NCI-H2227 (cell line): Measurements from ENCODE around the gene SMIM1.
"Not testable (repeated sequence)": the region's sequence is repeated elsewhere in the genome, so short reads cannot be mapped to it uniquely, and the experiment has no call there.

Experiments used
- DNase-seq: peaks from one replicate; lab custom pipeline; 2025; ENCODE audit not compliant: unreplicated experiment; lab: John Stamatoyannopoulos, UW

Gene SMIM1

GRCh38 chr1:3789421-3790300 is 17.1 kb downstream of the SMIM1 start:
- DNase-seq = no peak

DNA sequence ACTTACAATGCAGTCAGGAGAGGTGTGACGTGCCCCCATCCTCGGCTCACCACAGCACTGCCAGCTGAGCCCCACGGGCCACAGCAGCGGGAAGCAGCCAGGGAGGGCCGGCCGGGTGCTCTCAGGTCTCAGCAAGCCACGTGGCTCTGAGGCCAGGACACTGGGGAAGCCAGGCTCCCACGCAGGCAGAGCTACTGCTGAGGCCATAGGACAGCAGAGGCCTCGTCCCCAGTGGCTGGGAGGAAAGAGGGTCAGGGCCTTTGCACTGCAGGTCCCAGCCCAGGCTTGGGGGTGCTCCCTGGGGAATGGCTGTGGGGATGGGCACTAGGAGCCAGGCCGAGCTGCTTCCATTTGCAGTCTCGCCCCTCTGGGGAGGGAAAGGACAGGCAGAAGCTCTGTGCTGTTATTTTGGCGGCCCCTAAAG is 18.0 kb downstream of the SMIM1 start:
- DNase-seq = no peak

GRCh38 chr1:3790952-3791351 is 18.4 kb downstream of the SMIM1 start:
- no peak for DNase-seq

- DNase-seq = no peak
Measured at GRCh38 chr1:3795453-3796214, 23.1 kb downstream of the SMIM1 start.

DNA sequence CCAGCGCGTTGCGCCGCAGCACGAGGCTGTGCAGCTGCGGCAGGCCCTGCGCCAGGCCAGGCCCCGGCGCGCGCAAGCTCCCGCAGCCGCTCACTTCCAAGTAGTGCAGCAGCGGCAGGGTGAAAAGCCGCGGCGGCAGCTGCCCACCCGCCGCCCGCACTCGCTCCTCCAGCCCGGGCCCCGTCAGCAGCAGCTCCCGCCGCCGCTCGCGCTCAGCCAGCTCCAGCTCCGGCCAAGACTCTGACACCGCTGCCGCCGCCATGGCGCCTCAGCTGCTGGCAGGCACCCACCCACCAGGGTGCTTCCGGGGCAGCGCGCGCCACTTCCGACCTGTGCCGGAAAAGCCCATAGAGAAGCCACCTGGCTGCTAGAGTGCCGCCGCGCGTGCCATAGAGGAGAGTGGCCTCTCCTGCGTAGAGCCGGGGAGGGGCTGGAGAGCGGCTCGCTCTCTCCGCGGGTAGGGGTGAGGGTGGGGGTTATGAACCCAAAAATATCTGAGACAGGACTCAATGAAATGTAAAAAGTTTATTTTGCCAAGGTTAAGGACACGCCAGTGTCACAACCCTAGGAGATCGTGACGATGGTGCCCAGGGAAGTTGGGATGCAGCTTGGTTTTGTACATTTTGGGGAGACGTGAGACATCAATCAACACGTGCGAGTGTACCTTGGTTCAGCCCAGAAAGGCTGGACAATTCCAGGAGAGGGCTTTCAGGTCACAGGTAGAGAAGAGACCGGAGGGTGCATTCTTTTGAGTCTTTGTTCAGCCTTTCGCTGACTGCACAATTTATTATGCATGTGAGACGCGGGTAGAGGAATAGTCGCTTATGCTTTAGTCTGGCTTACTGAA is 23.9 kb downstream of the SMIM1 start, which contains the start of gene LRRC47:
TSS of gene LRRC47 (minus strand) at position 284 of the 847 bp plus-strand sequence. CDS start at position 262, 22 bp downstream.
- DNase-seq = peak; percentile 94

GRCh38 chr1:3799976-3800685 is 27.6 kb downstream of the SMIM1 start:
- no peak for DNase-seq

DNA sequence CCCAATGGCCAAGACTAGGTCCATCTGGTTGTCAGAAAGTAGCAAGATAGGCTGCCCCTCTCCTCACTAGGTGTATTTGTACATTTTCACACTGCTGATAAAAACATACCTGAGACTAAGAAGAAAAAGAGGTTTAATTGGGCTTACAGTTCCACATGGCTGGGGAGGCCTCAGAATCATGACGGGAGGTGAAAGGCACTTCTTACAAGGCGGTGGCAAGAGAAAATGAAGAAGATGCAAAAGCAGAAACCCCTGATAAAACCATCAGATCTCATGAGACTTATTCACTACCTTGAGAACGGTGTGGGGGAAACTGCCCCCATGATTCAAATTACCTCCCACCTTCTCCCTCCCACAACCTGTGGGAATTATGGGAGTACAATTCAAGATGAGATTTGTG is 28.2 kb downstream of the SMIM1 start:
- DNase-seq = not testable (repeated sequence)

- no peak for DNase-seq
Measured at GRCh38 chr1:3803905-3804626, 31.5 kb downstream of the SMIM1 start.

DNA sequence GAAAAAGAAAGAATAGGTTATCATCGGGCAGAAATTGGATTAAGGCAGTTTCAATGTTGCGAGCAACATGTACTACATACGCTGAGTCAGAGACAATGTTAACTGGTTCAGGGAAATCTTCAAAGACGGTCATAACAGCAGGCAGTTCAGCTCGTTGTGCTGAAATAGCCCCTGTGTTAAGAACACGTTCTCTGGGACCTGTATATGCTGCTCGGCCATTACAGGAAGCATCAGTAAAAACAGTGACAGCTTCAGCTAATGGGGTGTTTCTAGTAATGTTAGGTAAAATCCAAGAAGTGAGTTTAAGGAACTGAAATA is 32.0 kb downstream of the SMIM1 start:
- not testable (repeated sequence) for DNase-seq

- DNase-seq = no peak
Measured at GRCh38 chr1:3805038-3805437, 32.5 kb downstream of the SMIM1 start.

DNA sequence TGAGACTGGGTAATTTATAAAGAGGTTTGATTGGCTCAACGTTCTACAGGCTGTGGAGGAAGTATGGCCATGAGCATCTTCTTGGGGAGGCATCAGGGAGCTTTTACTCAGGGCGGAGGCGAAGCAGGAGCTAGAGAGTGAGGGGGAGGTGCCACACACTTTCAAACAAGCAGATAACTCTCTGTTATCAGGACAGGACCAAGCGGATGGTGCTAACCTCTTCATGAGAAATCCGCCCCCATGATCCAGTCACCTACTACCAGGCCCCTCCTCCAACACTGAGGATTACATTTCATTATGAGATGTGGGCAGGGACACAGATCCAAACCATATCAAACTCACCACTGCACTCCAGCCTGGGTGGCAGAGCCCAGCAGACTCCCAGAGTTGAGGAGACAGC is 35.2 kb downstream of the SMIM1 start:
- DNase-seq = no peak

- no peak for DNase-seq
Measured at GRCh38 chr1:3809680-3810079, 37.1 kb downstream of the SMIM1 start.

GRCh38 chr1:3810149-3810761 is 37.7 kb downstream of the SMIM1 start:
- DNase-seq = not testable (repeated sequence)

- no peak for DNase-seq
Measured at GRCh38 chr1:3811595-3811911, 39.0 kb downstream of the SMIM1 start.

GRCh38 chr1:3814065-3814464 is 41.5 kb downstream of the SMIM1 start:
- no peak for DNase-seq

DNA sequence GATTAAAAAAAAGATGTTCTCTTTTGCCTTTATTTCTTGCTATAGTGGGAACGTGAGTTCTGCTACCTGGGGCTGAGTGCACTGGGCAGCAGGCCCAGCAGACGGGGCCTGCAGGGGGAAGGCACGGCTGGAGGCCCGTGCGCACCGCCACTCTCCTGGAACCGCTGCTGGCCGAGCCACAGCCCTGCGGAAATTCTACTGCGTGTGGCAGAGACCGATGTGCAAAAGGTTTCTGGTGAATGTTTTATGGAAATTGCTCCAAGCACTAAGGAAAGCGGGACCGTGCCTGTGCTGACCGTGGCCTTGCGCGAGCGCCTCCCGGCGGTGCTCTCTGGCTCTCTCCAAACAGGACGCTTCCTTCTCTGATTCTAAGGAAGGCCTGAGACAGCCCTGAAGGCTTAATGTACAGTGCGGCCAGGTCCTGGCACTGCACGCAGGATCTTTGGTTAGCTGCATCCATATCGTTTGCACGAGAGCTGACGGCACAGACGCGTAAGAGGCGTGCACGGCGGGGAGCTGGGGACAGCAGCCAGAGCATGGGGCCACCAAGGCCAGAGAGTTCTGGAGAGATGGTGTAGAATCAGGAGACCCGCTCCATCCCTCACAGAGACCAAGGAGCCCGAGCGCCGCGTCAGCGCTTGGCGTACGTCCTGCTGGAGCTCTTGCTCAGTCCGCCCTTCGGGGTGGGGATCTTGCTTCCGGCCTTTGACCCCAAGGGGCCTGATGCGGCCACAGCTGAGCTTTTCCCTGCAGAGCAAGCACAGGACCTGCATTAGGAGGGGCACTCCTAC is 42.4 kb downstream of the SMIM1 start:
- DNase-seq = no peak

GRCh38 chr1:3816331-3817137 is 44.0 kb downstream of the SMIM1 start:
- no peak for DNase-seq

DNA sequence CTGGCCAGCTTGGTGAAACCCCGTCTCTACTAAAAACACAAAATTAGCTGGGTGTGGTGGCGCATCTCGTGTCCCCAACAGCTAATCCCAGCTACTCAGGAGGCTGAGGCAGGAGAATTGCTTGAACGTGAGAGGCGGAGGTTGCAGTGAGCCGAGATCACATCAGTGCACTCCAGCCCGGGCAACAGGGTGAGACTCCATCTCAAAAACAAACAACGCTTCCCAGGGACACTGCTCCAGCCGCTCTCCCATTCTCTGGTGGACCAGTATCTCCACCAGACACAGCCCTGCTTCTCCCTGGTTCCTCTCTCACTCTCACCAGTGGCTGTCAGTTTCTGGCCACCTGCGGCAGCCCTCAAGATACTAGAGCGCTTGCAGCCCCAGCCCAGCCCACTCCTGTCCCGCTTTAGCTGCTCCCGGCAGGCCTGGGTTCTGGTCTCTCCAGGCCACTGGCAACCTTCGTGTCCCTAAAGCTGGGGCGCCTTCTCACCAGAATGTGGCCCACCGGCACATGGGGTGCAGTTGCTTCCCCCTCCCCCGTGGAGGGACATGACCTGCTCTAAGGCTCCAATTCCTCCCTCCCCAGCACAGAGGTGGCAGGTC is 44.7 kb downstream of the SMIM1 start:
- no peak for DNase-seq
